NCI-H748 treated with DMSO at 0.1 percent for 48 hours (cell line): ENCODE measurements around the gene STK32A.

Source experiments
- DNase-seq: peaks from one replicate; lab custom pipeline; 2025; lab: John Stamatoyannopoulos, UW

Gene STK32A

DNA sequence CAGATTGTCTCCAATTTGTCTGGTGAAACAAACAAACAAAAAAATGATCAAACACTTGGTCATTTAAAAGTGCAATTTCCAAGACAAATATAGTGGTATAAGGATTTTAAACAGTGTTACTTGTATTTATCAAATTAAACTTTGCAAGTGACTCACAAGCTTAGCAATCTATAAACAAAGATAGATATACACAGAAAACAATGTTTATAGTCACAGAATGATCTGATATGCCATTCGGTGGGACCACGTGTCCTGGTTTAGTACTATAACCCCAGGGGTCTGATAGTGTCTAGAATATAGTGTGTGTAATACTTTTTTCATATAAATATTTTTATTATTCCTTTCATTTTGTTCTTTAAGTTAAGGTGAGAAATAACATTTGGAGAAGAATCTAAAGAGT, 183.8 kb downstream of the STK32A start:
- no peak for DNase-seq

DNA sequence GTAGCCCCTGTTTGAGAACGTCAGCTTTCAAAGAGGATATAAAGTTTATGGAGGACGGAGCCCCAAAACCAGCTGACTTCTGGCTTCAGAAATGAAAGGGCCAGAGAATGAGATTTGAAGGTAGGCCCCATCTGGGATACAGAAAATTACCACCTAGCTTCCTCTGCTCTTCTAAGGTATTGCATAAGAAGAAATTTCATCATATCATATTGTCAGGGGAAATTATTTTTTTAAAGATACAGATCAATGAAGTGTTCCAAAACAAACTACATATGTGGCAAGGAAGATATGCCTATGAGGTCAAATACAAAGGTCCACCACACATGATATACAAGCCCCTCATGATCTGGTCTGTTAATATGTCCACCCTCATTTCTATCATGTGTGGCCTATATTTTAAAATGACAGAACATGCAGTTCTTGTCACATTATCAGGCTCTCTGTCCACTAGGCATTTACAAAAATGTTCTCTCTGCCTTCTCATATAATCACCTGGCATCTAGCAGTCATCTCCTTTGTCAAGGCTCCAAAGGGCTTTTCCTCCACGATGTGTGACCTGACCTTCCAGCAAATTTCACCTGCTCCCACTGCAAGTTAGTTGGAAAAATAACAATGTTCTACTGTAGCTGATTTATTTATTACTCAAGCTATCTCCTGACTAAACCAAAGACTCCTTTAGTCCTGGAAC, 192.0 kb downstream of the STK32A start:
- DNase-seq = no peak

DNA sequence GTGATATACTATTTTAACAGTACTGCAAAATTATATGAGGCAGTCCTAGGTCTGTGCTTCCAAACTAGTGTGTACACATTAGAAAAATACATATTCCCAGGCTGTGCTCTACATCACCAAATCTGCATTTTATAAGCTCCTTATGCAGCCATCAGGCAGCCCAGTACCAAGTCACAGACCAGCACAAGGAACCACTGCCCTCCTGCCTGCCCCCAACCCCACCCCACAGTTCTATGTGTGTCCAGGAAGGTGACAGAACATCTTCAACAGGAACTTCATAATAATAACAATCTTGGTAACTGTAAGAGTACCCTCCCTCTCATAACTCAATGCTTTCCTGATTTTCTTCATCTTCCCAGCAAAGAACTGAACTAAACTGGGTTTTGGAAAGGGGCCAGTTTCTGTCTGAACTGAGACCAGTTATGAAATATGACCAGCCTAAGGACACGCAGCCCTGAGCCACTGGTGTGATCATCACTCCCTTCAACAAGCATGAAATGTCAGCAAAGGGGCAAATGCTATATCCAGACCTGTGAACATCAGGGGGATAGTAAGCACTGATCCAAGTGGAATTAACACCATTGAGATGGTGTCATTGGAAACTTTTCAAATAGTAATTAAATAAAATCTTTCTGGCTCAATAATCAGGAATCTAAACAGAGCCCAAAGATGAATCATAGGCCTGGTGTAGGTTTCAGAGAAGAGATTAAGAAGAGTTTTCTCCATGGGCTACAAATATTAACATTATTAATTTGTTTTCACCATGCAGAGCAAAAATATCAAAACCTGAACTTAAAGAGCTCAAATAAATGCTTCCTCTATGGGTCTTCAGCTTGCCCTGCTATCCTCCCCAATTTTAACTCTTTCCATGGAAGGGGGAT, 192.9 kb downstream of the STK32A start:
- no peak for DNase-seq

DNA sequence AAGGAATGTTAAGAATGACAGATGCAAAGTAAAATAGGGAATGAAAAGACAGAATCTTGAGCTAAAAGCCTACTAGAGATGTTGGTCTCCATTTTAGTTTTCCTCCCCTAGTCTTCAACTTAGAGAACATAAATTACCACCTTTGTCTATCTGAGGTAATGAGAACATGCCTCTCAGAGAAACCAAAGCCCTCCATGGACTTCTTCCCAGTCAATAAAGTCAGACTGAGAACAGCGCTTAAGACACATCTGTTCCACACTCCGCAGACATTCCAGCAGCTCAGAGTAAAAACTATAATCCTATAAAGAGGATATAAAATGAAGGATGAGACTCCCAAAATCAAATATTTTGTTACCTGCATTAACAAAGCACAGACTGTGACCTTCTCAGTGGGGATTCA, 195.8 kb downstream of the STK32A start:
- DNase-seq = no peak

DNA sequence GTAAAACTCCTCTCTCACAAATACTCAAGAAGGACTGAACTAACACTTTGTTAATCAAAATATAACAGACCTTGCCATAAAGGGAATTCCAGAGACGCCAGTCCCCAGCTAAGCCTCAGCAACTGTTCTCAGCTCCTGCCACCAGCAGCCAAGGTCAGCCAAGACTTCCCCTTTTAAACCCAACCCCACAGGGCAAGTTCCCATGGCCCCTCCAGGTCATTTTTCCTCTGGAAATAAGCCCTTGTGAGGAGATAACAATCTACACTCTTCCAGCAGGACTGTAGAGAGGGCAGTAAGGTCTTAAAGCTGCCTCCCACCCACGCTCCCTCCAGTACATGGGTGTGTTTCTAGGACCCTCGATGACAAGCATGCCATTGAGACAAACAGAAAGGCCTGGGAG, 196.8 kb downstream of the STK32A start:
- DNase-seq = no peak

DNA sequence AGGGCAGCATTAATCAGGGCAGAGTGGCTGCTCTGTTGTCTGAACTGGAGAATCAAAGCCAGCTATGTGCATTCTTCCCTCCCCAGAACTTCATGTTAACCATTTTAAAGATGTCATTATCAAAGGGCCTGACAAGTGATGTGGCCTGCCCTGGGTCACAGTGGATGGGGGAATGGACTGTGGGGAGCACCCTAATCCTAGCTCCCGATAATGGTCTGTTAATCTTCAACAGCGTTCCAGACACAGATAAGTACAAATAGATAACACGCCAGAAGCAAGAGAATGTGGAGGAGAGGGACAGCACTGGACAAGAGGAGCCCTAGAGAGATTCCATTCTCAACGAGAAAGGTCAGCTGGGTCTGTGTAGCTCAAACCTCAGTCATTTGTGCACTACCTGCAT, 197.5 kb downstream of the STK32A start:
- no peak for DNase-seq

DNA sequence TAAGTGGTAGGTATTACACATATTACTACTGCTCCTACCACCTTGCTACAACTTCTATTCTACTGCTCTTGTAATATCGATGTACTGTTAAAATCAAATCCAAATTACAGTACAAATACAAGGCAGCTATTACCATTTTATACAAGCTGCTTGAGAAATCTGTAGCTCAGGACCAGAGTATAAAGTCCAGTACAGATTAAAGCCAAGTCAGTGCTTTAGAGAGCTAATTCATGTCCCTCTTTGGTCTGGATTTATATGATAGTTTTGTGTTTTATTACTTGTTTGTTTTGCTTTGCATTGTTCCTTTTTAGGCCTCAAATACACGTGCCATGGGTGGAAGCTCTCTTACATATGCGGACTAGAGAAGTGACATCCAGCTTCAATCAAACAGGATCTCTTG, 199.2 kb downstream of the STK32A start:
- no peak for DNase-seq

DNA sequence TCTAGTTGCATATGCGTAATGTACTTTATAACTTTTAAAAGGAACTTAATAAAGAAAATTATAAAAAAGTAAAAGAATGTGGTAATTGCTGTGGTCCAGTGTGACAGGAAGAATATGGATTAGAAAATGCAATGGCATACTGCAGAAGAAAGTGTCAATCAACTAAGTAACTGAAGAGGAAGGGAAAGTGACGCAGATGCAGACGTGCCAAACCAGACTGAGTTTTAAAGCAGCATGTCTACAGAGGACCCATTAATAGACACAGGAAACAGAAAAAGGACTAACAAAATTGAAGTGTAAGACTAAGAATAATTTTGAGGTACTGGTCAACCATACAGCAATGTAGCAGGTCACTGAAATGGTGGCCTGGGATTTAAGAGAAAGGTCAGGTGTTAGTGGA, 201.8 kb downstream of the STK32A start:
- DNase-seq = no peak

DNA sequence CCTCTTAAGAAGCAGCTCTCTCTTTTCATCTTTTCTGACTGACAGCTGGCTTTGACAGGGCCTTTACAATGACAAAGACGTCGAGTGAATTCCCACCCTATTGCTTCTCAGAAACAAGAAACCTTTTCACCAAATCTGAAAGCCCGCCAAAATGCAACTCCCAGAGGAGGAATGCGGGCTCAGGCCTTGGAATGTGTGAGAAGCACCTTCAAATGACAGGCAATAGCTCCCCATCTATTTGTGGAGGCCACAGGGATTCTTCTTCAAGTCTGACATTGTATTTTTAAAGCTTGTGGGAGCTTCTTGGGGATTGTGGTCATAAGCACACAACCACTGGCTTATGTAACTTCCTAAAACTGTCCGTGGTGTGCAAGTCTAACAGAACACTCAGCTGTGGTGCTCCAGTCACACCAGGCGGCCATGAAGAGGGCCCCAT, 202.4 kb downstream of the STK32A start:
- DNase-seq = no peak
